Measurements from ENCODE around the gene NUDT14.

DNA sequence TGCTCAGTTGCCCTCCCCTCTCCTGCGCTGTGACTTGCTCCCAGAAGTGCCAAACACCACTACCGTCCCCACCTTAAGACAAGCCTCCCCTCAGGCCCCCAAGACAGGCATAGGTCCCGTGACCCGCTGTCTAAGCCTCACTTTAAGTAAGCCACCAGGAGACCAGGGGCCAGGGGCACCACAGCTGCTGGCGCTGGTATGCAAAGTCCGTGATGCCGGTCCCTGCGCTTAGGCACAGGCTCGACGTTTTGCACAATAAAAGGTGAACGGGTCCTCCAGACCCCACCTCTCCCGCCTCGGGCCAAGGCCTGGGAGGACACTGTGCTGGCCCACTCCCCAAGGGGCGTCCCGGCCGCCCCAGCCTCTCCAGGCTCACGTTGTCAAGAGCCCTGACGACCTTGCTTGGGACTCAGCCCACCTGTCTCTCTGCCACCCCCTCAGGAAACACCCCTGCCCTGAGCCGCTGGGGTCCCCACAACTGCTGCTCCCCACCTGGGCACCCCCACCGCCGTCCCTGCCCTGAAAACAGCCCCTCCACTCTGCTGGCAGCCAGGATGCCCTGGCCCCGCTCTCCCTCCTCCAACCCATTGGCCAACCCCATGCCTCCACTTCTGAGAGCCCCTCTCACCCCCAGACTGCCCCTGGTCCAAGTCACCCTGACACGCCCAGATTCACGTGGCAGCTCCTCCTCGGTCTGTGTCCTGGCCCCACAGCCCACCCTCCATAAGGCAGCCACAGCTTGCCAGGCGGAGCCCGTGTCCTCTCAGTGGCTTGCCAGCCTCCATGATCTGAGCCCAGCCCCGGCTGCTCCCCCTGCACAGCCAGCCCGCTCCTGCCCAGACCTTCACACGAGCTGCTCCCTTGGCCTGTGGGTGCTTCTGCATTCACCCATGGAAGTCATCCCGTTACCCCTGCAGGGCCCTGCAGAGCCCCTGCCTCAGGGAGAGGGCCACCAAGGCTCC lies 24.4 kb downstream of the NUDT14 start:
- TF ChIP-seq EZH2 (IDR thresholded peaks at IDR 0.05; ENCODE audit: low read depth) = no peak
- TF ChIP-seq CTCF (conservative IDR thresholded peaks at IDR 0.05) = no peak
